ENCODE measurements around the gene MAN1A2. TPM values are rescaled to one million over a fixed set of nuclear protein-coding genes. Genes with fewer than 3 reads are reported as not detected.

MAN1A2 gene
- total and polyA plus RNA-seq, 4 donors = 6.4 to 56.3 (median 25.3) TPM

DNA sequence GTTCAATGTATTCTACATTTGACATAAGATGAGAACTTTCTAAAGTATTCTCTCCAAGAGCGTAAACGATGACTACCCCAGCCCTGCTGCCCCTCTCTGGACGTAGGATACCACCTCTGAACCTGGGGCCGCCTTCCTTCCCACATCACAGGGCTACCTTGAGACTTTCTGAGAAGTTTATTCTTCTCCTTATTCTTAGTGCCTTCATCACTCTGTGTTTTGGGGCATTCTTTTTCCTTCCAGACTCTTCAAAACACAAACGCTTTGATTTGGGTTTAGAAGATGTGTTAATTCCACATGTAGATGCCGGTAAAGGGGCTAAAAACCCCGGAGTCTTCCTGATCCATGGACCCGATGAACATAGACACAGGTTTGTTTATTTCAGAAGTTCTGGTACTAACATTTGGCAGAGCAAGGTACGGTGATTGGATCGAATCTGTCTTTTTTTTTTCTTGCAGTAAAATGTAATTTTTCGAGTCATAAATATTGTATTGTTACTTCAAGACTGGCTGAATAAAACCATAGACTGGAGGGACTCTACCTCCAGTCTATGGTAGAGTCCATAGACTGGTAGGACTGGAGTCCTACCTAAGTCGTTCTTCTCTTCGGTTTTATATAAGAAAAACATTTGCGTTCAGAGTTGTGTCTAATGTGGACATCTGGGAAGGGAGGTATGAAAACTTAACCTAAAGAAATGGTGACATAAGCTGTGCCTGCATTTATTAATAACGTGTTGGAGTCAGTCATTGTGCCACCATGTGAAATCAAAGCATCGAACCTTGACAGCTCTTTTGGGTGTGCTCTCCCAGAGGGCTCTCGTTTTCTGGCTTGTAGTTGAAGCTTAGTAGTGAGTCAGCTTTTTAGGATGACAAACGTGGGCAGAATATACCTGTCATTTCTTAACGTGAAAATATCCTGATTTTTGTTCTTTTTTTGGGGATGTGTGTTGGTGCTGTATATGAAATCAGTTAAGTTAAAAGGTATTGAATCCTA lies 1.2 kb downstream of the MAN1A2 start:
- no peak for TF ChIP-seq CTCF (IDR thresholded peaks at IDR 0.05; ENCODE audit: control extremely low read depth, extremely low read depth)
- DNase-seq (peak in 1 of 3 donors; percentile 18), ATAC-seq (ENCODE audit: insufficient read depth, low FRiP score) (no peak)
- no peaks in the 10 kb centered on the region for H3K9me3 ChIP-seq (ENCODE audit: control insufficient read depth in 4 of 4, insufficient read depth in 3 of 4, low read length in 3 of 4)
- no peaks in the 10 kb centered on the region for H3K36me3 ChIP-seq (ENCODE audit: control insufficient read depth in 4 of 4, insufficient read depth in 4 of 4, low read length in 4 of 4)
- peaks cover 3 to 42% (median 15%) of the 10 kb centered on the region in 5 donors for H3K4me1 ChIP-seq (ENCODE audit: control insufficient read depth in 5 of 5, insufficient read depth in 5 of 5, low read length in 5 of 5)
- WGBS, 2 donors = 5 to 8% methylated on average over 19 of the region's 19 CpGs
- H3K9ac ChIP-seq (ENCODE audit: insufficient read depth in 1 of 2, low read length in 2 of 2) = peak overlapping the region; percentile 44 to 95
- no peaks in the 10 kb centered on the region for H3K27me3 ChIP-seq (ENCODE audit: control insufficient read depth in 3 of 3, insufficient read depth in 3 of 3, low read length in 2 of 3)
- H3K27ac ChIP-seq (ENCODE audit: low read depth in 1 of 2, low read length in 1 of 2) = peak overlapping the region in 1 of 2 donors; percentile 99
- peak overlapping the region; percentile 82 for H3K4me3 ChIP-seq

- Histone ChIP-seq H3K27me3 (ENCODE audit: control insufficient read depth in 3 of 3, insufficient read depth in 3 of 3, low read length in 2 of 3) (no peaks in the 10 kb centered on the region), H3K4me1 (ENCODE audit: control insufficient read depth in 5 of 5, insufficient read depth in 5 of 5, low read length in 5 of 5) (peaks cover 0 to 46% (median 7%) of the 10 kb centered on the region in 5 donors), H3K27ac (ENCODE audit: low read depth in 1 of 2, low read length in 1 of 2) (no peak overlapping the region), H3K36me3 (ENCODE audit: control insufficient read depth in 4 of 4, insufficient read depth in 4 of 4, low read length in 4 of 4) (no peaks in the 10 kb centered on the region), H3K9me3 (ENCODE audit: control insufficient read depth in 4 of 4, insufficient read depth in 3 of 4, low read length in 3 of 4) (no peaks in the 10 kb centered on the region), H3K4me3 (no peak overlapping the region), H3K9ac (ENCODE audit: insufficient read depth in 1 of 2, low read length in 2 of 2) (peak overlapping the region in 1 of 2 donors; percentile 30)
- DNase-seq (no peak), ATAC-seq (ENCODE audit: insufficient read depth, low FRiP score) (no peak)
- WGBS, 2 donors = 31 to 52% methylated on average over 2 of the region's 2 CpGs
- TF ChIP-seq CTCF (IDR thresholded peaks at IDR 0.05; ENCODE audit: control extremely low read depth, extremely low read depth) = no peak
Observed at GRCh38 chr1:117370071-117370470, 2.8 kb downstream of the MAN1A2 start.

DNA sequence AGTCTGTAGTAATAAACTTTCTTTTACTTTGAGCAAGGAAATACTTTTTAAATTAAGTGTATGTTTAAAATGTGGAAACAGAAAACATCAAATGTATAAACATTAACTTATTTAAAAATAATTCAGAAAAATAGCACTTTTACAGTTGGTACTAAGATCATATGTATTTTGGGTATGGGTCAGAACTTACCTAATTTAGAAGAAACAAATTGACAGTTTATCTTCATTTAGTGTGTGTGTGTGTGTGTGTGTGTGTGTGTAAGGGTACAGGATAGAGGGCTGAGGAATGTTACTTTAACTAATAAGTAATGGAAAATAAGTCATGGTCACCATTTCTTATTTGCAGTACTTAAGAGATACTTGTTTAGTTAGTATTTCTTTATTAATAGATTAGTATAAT lies 3.3 kb downstream of the MAN1A2 start:
- ATAC-seq (ENCODE audit: insufficient read depth, low FRiP score) (no peak), DNase-seq (peak in 1 of 3 donors; percentile 5)
- Histone ChIP-seq H3K9ac (ENCODE audit: insufficient read depth in 1 of 2, low read length in 2 of 2) (peak overlapping the region in 1 of 2 donors; percentile 30), H3K4me1 (ENCODE audit: control insufficient read depth in 5 of 5, insufficient read depth in 5 of 5, low read length in 5 of 5) (peaks cover 0 to 42% (median 7%) of the 10 kb centered on the region in 5 donors), H3K27ac (ENCODE audit: low read depth in 1 of 2, low read length in 1 of 2) (no peak overlapping the region), H3K4me3 (no peak overlapping the region), H3K9me3 (ENCODE audit: control insufficient read depth in 4 of 4, insufficient read depth in 3 of 4, low read length in 3 of 4) (no peaks in the 10 kb centered on the region), H3K27me3 (ENCODE audit: control insufficient read depth in 3 of 3, insufficient read depth in 3 of 3, low read length in 2 of 3) (no peaks in the 10 kb centered on the region), H3K36me3 (ENCODE audit: control insufficient read depth in 4 of 4, insufficient read depth in 4 of 4, low read length in 4 of 4) (no peaks in the 10 kb centered on the region)
- no peak for TF ChIP-seq CTCF (IDR thresholded peaks at IDR 0.05; ENCODE audit: control extremely low read depth, extremely low read depth)

Measured in lung (tissue), 12 donors.